Measurements from ENCODE around the gene SOX1.

GRCh38 chr13:112103961-112104880 lies 37.3 kb downstream of the SOX1 start:
- TF ChIP-seq CTCF (IDR thresholded peaks at IDR 0.05; ENCODE audit: poor library complexity) = no peak
- TF ChIP-seq EZH2phosphoT487 (IDR thresholded peaks at IDR 0.05; ENCODE audit: low read depth, severe bottlenecking, unreplicated experiment) = peak; percentile 89

Measured in hepatocyte (in vitro differentiated cells).